ENCODE data around the gene TKFC.
A peak's percentile ranks its signal among the peaks of the same experiment; 100 is the strongest.

Gene TKFC

GRCh38 chr11:61325649-61326414 lies 7.2 kb upstream of the TKFC start:
- DNase-seq, result no peak

DNA sequence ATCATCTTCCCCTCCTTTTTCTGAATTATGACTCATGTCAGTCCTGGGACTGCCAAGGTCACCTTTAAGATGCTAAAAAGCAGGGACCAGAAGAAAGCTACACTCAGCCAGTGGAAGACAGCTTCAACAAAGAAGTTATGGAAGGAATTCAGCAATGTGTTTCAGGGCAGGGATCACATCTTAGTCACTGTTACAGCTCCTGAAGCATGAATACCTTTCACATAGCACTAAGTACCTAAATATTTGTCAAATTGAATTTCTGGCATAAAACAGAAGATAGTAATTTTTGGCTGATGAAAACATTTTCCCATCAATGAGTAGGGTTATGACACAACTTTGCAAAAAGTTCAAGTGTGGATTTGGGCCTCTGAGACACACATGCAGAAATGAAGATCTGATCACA lies 5.4 kb upstream of the TKFC start:
- no peak for DNase-seq

DNA sequence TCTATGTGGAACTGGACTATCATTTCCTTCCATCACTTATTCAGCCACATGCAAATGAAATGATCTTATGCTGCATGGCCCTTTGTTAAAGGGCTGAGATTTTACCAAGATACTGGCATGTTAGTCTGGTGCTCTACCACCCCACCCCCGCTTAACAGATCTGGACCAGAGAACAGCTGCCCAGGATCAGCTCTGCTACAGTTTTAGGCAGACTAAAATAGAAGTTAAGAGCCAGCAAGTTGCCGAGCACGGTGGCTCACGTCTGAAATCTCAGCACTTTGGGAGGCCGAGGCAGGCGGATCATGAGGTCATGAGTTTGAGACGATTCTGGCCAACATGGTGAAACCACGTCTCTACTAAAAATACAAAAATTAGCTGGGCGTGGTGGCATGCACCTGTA lies 4.7 kb upstream of the TKFC start:
- no peak for DNase-seq

GRCh38 chr11:61329871-61330270 lies 3.2 kb upstream of the TKFC start:
- no peak for DNase-seq

- peak; percentile 60 to 64 for DNase-seq
These were observed 1.4 kb upstream of the TKFC start for GRCh38 chr11:61331651-61332050.

DNA sequence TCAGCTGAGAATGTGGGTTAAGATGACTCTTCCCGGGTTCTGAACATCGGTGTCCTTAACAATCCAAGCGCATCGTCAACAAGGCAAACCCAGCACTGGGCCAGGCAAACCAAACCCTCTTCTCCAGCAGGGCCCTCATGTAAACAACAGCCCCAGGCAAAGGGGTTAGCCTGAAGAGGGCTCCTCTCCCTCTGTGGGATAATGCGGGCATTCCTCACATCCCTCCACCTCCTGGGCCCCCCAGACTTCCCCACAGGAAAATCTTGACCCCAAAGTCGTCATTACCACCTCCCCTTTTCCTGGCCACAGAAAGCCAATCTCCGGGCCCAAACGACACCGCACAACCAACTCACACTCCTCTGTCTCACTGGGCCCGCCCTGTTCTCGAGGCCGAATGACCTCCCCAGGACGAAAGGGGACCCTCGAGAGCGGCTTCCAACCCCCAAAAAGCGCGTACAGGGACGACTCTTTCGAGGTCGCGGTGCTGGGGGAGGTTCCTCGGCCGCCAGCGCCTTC lies 689 bp upstream of the TKFC start:
- peak in 1 of 2 experiments; percentile 8 for DNase-seq

DNA sequence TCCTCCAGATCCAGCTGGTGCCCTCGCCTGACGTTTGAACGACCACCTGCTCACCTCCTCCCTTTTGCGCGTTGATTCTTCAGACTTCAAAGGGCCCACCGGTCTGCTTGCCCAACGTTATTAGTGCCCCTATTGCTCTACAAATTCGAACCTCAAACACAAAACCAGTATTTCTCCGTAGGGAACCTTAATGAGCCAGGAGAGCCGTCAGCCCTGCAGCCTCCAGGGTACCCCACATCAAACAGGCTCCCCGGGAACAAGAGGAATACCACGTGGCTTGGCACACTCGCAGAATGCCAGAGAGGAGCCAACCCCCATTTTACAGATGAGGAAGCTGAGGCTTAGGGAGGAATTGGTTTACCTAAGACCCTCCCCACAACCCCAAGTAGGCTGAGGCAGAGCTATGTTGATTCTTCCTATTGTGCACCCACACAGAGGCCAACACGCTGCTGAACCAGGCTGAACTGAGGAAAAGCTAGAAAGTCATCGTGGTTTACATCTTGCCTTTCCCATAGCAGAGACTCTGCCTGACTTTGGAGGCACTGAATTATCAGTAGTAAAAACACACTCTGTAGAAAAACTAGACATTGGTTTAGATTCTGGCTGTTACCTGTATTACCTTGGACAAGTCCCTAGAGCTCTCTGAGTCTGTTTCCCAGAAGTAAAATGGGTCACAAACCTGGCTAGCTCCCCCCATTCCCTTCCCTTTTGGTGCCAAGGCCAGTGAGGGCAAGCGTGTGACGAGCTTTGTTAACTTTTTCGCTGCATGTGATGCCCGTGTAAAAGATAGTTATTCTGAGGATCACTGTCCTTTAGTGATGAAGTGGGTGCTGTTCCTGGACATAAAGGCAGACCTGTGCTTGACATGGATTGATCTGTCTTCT lies 764 bp downstream of the TKFC start:
- DNase-seq, result no peak

DNA sequence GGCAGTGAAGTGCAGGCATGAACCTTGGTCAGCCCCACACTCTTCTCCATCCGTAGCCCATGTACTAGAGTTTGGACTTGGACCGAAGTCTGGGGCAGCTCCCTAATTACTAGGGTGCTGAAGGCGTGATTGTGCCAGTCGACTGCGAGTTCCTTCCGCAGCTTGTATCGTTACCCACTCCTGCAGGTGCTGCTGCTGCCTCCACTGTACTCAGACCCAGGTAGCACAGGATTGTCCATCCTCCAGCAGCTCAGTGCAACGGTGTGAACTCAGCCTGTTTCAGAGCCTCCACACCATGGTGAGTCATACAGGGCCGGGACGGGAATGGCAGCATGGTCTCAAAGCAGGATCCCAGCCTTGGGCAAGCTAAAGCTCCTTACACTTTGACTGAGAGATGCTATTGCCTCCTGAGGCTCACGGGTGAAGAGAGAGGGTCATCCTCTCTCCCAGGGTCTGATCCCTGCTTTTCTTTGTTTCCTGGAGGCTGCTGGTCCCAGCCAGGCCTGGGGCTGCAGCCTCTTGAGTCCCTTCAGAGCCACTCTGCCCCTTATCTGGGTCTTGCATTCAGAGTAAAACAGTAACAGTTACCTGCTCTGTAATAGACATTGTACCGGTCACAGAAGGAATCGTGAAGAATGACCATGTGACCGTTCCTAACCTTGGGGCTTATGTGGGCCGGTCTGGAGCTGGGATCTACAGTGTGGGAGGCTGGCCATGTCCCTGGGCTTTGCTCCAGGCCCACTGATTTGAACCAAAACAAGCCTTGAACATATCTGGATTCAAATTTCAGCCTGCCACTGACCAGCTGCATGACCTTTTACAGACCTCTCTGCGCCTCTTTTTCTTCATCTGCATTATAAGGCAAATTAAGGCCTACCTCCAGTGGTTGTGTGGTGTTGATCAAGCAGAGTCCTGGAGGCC lies 1.7 kb downstream of the TKFC start:
- DNase-seq, result no peak

GRCh38 chr11:61335355-61335710 lies 2.3 kb downstream of the TKFC start:
- DNase-seq, result no peak

- DNase-seq, result peak; percentile 61 to 65
These were observed 3.3 kb downstream of the TKFC start for GRCh38 chr11:61336171-61336935.

DNA sequence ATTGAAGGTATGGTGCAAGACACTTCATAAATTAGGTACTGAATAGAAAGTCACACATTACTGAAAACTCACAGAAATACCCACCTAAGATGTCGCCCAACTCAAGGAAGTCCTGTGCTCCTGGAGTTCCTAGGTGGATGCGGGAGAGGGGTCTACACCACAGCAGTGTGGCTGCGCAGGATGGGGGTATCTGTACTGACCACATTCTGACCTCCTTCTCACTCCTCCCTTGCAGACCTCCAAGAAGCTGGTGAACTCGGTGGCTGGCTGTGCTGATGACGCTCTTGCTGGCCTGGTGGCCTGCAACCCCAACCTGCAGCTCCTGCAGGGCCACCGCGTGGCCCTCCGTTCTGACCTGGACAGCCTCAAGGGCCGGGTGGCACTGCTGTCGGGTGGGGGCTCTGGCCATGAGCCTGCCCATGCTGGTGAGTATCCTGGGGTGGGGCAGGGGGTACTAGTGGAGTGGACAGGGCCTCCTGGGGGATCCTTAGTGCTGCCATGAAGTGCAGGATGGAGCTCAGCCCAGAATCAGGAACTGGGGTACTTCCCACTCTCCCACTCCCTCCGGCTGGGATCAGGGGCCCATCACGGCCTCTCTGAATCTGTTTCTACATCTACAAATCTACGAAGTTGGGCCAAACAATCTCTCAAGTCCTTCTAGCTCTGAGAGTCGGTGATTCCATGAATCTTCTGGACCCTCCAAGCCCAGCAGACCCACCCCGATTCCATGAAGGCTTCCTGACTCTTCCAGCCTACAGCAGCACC lies 4.9 kb downstream of the TKFC start:
- DNase-seq, result no peak

GRCh38 chr11:61338783-61339489 lies 5.9 kb downstream of the TKFC start:
- no peak for DNase-seq

- no peak for DNase-seq
These were observed 6.5 kb downstream of the TKFC start for GRCh38 chr11:61339490-61339878.

DNA sequence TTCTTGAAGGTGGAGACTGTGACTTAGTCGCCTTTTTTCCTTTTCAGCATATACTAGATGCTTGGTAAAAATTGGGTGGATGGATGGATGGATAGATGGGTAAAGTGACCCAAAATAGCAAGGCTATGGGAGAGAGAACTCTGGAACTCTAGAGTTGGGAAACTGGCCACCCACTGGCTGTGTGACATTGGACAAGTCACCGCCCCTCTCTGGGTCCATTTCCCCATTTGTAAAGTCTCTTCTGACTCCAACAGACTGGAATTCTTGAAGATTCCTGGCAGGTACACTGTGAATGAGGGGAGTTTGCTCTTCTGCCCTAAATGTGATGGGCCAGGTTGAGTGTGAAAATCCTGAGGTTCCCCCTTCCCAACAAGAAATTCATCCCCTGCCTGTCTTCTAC lies 8.0 kb downstream of the TKFC start:
- DNase-seq, result no peak

DNA sequence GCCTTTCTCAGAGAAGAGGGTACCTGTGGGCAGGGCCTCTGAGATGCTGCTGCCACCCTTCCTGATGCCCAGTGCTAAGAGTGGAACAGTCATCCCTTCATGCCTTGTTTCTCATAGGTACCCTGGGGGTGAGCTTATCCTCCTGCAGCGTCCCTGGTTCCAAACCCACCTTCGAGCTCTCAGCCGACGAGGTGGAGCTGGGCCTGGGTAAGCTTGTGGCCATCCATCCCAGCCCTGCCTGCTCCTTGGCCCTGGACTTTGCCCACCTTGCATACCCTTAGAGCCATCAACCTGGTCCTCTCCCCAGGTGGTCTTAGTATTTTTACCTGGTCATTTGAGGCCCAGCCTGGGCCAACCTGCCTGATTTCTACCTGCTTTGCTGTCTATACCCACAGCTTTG lies 8.7 kb downstream of the TKFC start:
- DNase-seq, result no peak

DNA sequence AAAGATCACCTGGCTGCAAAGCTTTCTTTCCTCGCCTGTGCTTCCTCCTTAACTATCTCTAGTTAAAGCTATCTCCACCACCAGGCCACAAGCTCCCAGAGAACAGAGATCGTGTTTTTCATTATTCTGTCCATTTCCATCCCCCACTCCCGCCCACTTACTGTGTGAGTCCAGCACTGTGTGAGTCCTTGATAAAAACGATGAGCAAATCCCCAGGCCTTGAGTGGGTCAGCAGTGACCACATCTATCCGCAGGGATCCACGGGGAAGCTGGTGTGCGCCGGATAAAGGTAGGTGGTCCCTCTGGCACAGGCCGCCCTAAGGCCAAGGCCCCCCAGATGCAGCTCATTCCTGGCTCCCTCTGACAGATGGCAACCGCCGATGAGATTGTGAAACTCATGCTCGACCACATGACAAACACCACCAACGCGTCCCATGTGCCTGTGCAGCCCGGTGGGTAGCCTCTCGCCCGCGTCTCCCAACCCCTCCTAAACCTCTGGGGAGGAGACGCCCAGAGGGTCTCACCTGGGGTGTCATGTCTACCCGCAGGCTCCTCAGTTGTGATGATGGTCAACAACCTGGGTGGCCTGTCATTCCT lies 9.3 kb downstream of the TKFC start:
- DNase-seq, result no peak

- DNase-seq, result no peak
These were observed 11.0 kb downstream of the TKFC start for GRCh38 chr11:61343792-61344745.

- DNase-seq, result no peak
These were observed 12.2 kb downstream of the TKFC start for GRCh38 chr11:61345170-61345610.

Data from AML-193 (cell line).